H1 (cell line): ENCODE measurements around the gene DRAP1. TPM values are rescaled to one million over a fixed set of nuclear protein-coding genes. Genes with fewer than 3 reads are reported as not detected.

Experiments used
- BCL11A ChIP-seq, 2 experiments: IDR thresholded peaks; one replicate each; pipeline ENCODE4 v1.6.1; 2011; ENCODE audit warnings: low read depth in 2 of 2, low read length in 2 of 2, mild to moderate bottlenecking in 2 of 2
- CBX5 ChIP-seq: fragments of 300-800, 300-1000 bp; sonication (generic); IDR thresholded peaks from 2 replicates; pipeline ENCODE4 v1.7.1; 2016; ENCODE audit warnings: antibody characterized with exemption, low read length, low read depth
- CHD1 ChIP-seq: IDR thresholded peaks from 2 replicates; pipeline ENCODE4 v1.6.1; 2012; ENCODE audit warnings: low read depth, low read length, improper control_type of control experiment
- CTBP2 ChIP-seq: IDR thresholded peaks from 2 replicates; pipeline ENCODE4 v1.7.0; 2011; ENCODE audit warnings: borderline replicate concordance, mild to moderate bottlenecking, moderate library complexity, mixed read lengths, low read length; ENCODE audit not compliant: insufficient read depth, insufficient read length
- EZH2 ChIP-seq: fragments of 200-600 bp; sonication (generic); IDR thresholded peaks from 2 replicates; pipeline ENCODE4 v1.7.1; 2012; ENCODE audit warnings: low read depth, mild to moderate bottlenecking, moderate library complexity, low read length, inconsistent platforms; ENCODE audit not compliant: severe bottlenecking
- FOSL1 ChIP-seq: IDR thresholded peaks from 2 replicates; pipeline ENCODE4 v1.6.1; 2011; ENCODE audit warnings: mild to moderate bottlenecking, low read depth, low read length, moderate library complexity; ENCODE audit not compliant: insufficient read depth
- GABPA ChIP-seq: IDR thresholded peaks from 2 replicates; pipeline ENCODE4 v1.6.1; 2011; ENCODE audit warnings: mild to moderate bottlenecking, low read length, moderate library complexity, borderline replicate concordance; ENCODE audit not compliant: insufficient read depth
- GTF2F1 ChIP-seq: IDR thresholded peaks from 2 replicates; pipeline ENCODE4 v1.6.1; 2012; ENCODE audit warnings: low read depth, low read length, improper control_type of control experiment, borderline replicate concordance
- HDAC6 ChIP-seq: IDR thresholded peaks from one replicate; pipeline ENCODE4 v1.7.1; 2012; ENCODE audit warnings: low read depth, mild to moderate bottlenecking, inconsistent platforms, low read length, moderate library complexity
- KDM4A ChIP-seq: IDR thresholded peaks from one replicate; pipeline ENCODE4 v1.7.1; 2012; ENCODE audit warnings: low read depth, mild to moderate bottlenecking, moderate library complexity, low read length, inconsistent platforms; ENCODE audit not compliant: severe bottlenecking
- MAX ChIP-seq: IDR thresholded peaks from 2 replicates; pipeline ENCODE4 v1.6.1; 2012; ENCODE audit warnings: inconsistent platforms
- NANOG ChIP-seq: IDR thresholded peaks from 2 replicates; pipeline ENCODE4 v1.6.1; 2011; ENCODE audit warnings: low read length, low read depth, mild to moderate bottlenecking, inconsistent platforms; ENCODE audit not compliant: insufficient read depth, poor library complexity, severe bottlenecking
- NRF1 ChIP-seq: IDR thresholded peaks from 2 replicates; pipeline ENCODE4 v1.6.1; 2011; ENCODE audit warnings: mild to moderate bottlenecking, low read depth, low read length, improper control_type of control experiment
- RAD21 ChIP-seq, 2 experiments: IDR thresholded peaks in 1 of 2; conservative IDR thresholded peaks in 1 of 2; 2 replicates each; pipeline ENCODE4 v1.6.1; 2011; ENCODE audit warnings: low read depth in 2 of 2, low read length in 2 of 2, improper control_type of control experiment in 1 of 2, inconsistent platforms in 1 of 2, mild to moderate bottlenecking in 1 of 2, moderate library complexity in 1 of 2
- SAP30 ChIP-seq: fragments of 300-600 bp; sonication (generic); IDR thresholded peaks from 2 replicates; pipeline ENCODE4 v1.7.1; 2012; ENCODE audit warnings: low read length, moderate library complexity, mild to moderate bottlenecking, inconsistent platforms; ENCODE audit not compliant: insufficient read depth, insufficient replicate concordance
- SP1 ChIP-seq: IDR thresholded peaks from 2 replicates; pipeline ENCODE4 v1.6.1; 2011; ENCODE audit warnings: low read depth, low read length
- SP4 ChIP-seq: IDR thresholded peaks from 2 replicates; pipeline ENCODE4 v1.6.1; 2012; ENCODE audit warnings: low read length, inconsistent platforms
- TAF1 ChIP-seq: IDR thresholded peaks from 2 replicates; pipeline ENCODE4 v1.6.1; 2011; ENCODE audit warnings: mild to moderate bottlenecking, low read depth, low read length
- TEAD4 ChIP-seq: IDR thresholded peaks from 2 replicates; pipeline ENCODE4 v1.6.1; 2012; ENCODE audit warnings: low read depth, low read length, inconsistent platforms, mixed read lengths
- USF2 ChIP-seq: IDR thresholded peaks from 2 replicates; pipeline ENCODE4 v1.6.1; 2011; ENCODE audit warnings: low read length, improper control_type of control experiment
- polyA plus RNA-seq, 7 experiments: library from polyadenylated mRNA; depleted of rRNA in 3 of 7; stranded (reverse) in 5 of 7; unstranded in 2 of 7; fragments of >200 nt in 5 of 7; fragments of 200-250 nt in 2 of 7; gene quantifications; 1 replicate in 5 of 7; 2 replicates in 1 of 7; 4 replicates in 1 of 7; pipeline versions ENCODE4 v1.2.1 to v1.2.3, GENCODE V29; 2011 to 2013; ENCODE audit warnings: missing spikeins in 2 of 7, mixed read lengths in 2 of 7
- total RNA-seq: library from RNA; stranded (reverse); fragmentation: NEBNext Ultra II Directional; extraction: Animal tissue kit (Norgen Biotek cat#: 25700); gene quantifications from 2 replicates; pipeline ENCODE4 v1.2.1, GENCODE V29; 2021

The DRAP1 gene
- total and polyA plus RNA-seq, 2 of the 8 experiments (the other 6 are each of a cell fraction or from before 2014, with no cell fraction given), result 62.5 to 98.7 TPM

- TF ChIP-seq USF2, result no peak
- no peak for TF ChIP-seq FOSL1
- TF ChIP-seq CHD1, result no peak
- no peak for TF ChIP-seq CBX5
- peak; percentile 1 for TF ChIP-seq EZH2
- no peak for TF ChIP-seq NANOG
- TF ChIP-seq TAF1, result peak; percentile 77
- TF ChIP-seq HDAC6, result no peak
- TF ChIP-seq RAD21 (IDR thresholded peaks at IDR 0.05 in 1 of 2, conservative IDR thresholded peaks at IDR 0.05 in 1 of 2; ENCODE audit: low read depth in 2 of 2, low read length in 2 of 2), result peak in 1 of 2 experiments; percentile 35; a peak in 1 of 4 replicates
- peak; percentile 44; the same call in 1 of the 2 replicates for TF ChIP-seq SP4
- TF ChIP-seq NRF1, result no peak
- no peak for TF ChIP-seq SAP30
- TF ChIP-seq GABPA, result 0 out of 2 replicates have a peak, but pooled peaks have one; percentile 15
- TF ChIP-seq MAX, result peak; percentile 89
- no peak for TF ChIP-seq BCL11A (IDR thresholded peaks at IDR 0.05; ENCODE audit: low read depth in 2 of 2, low read length in 2 of 2)
- no peak for TF ChIP-seq GTF2F1
- peak; percentile 28 for TF ChIP-seq CTBP2
- 0 out of 2 replicates have a peak, but pooled peaks have one; percentile 29 for TF ChIP-seq SP1
- TF ChIP-seq TEAD4, result no peak
- TF ChIP-seq KDM4A, result peak; percentile 73
Measured at GRCh38 chr11:65890324-65891218, 28.7 kb upstream of the DRAP1 start, which contains the start of gene CCDC85B (continued).
